GM12878 (cell line): ENCODE results near the gene DUSP22. TPM values are rescaled to one million over a fixed set of nuclear protein-coding genes. Genes with fewer than 3 reads are reported as not detected.
A peak's percentile ranks its signal among the peaks of the same experiment; 100 is the strongest.

Experiments used
- BCL3 ChIP-seq: IDR thresholded peaks from 2 replicates; pipeline ENCODE4 v1.6.1; 2011; ENCODE audit warnings: borderline replicate concordance, low read depth, mild to moderate bottlenecking, moderate library complexity, low read length; ENCODE audit not compliant: insufficient read depth, poor library complexity, severe bottlenecking
- BRCA1 ChIP-seq: IDR thresholded peaks from 2 replicates; pipeline ENCODE4 v1.6.1; 2011; ENCODE audit warnings: low read depth, low read length, improper control_type of control experiment
- CBFB ChIP-seq: IDR thresholded peaks from 2 replicates; pipeline ENCODE4 v1.6.1; 2016; ENCODE audit warnings: antibody characterized with exemption, low read depth
- CBX3 ChIP-seq: fragments of 200-600 bp; sonication (generic); IDR thresholded peaks from 2 replicates; pipeline ENCODE4 v1.6.1; 2016; ENCODE audit warnings: low read depth, borderline replicate concordance
- CEBPB ChIP-seq, 2 experiments: fragments of 150-350 bp in 1 of 2; IDR thresholded peaks; 2 replicates each; pipeline ENCODE4 v1.6.1; 2012 to 2014; ENCODE audit warnings: low read depth in 2 of 2, low read length in 2 of 2, borderline replicate concordance in 1 of 2, inconsistent platforms in 1 of 2
- CHD4 ChIP-seq: fragments of 200-600 bp; sonication (generic); IDR thresholded peaks from 2 replicates; pipeline ENCODE4 v1.6.1; 2016; ENCODE audit warnings: mild to moderate bottlenecking
- EZH2 ChIP-seq: IDR thresholded peaks from 2 replicates; pipeline ENCODE4 v1.6.1; 2012; ENCODE audit warnings: low read depth, mild to moderate bottlenecking, control low read depth, inconsistent platforms, low read length, borderline replicate concordance; ENCODE audit not compliant: control insufficient read depth
- FOXM1 ChIP-seq: IDR thresholded peaks from 2 replicates; pipeline ENCODE4 v1.6.1; 2012; ENCODE audit warnings: low read depth, mild to moderate bottlenecking, inconsistent platforms, low read length, moderate library complexity
- HDAC6 ChIP-seq: fragments of 200-600 bp; sonication (generic); IDR thresholded peaks from one replicate; pipeline ENCODE4 v1.8.0; 2017; ENCODE audit warnings: antibody characterized with exemption; ENCODE audit not compliant: unreplicated experiment
- HSF1 ChIP-seq: fragments of 150-350 bp; IDR thresholded peaks from 2 replicates; pipeline ENCODE4 v1.6.1; 2014; ENCODE audit warnings: mild to moderate bottlenecking, low read depth, low read length
- IKZF2 ChIP-seq, 2 experiments: fragments of 450-650 bp; IDR thresholded peaks; 2 replicates each; pipeline ENCODE4 v1.6.1; 2017; ENCODE audit warnings: mild to moderate bottlenecking in 2 of 2, moderate library complexity in 2 of 2
- JUND ChIP-seq: IDR thresholded peaks from 2 replicates; pipeline ENCODE4 v1.6.1; 2012; ENCODE audit warnings: low read depth, mild to moderate bottlenecking, low read length, improper control_type of control experiment, moderate library complexity
- MEF2A ChIP-seq: IDR thresholded peaks from 2 replicates; pipeline ENCODE4 v1.6.1; 2011; ENCODE audit warnings: low read depth, mild to moderate bottlenecking, low read length, moderate library complexity; ENCODE audit not compliant: insufficient read depth
- MLLT1 ChIP-seq: fragments of 450-650 bp; IDR thresholded peaks from 2 replicates; pipeline ENCODE4 v1.6.1; 2016; ENCODE audit warnings: mild to moderate bottlenecking
- MYB ChIP-seq: fragments of 150-350 bp; IDR thresholded peaks from 2 replicates; pipeline ENCODE4 v1.6.1; 2014; ENCODE audit warnings: mild to moderate bottlenecking, low read depth, low read length, borderline replicate concordance
- NFXL1 ChIP-seq: fragments of 450-650 bp; IDR thresholded peaks from 2 replicates; pipeline ENCODE4 v1.6.1; 2017; ENCODE audit warnings: antibody characterized with exemption, mild to moderate bottlenecking, borderline replicate concordance
- PAX5 ChIP-seq: IDR thresholded peaks from 2 replicates; pipeline ENCODE4 v1.6.1; 2011; ENCODE audit warnings: low read depth, low read length, borderline replicate concordance
- PML ChIP-seq: IDR thresholded peaks from 2 replicates; pipeline ENCODE4 v1.6.1; 2012; ENCODE audit warnings: low read length, inconsistent platforms
- POLR2AphosphoS2 ChIP-seq: IDR thresholded peaks from 2 replicates; pipeline ENCODE4 v1.6.1; 2011; ENCODE audit warnings: low read depth, mild to moderate bottlenecking, low read length, improper control_type of control experiment, moderate library complexity
- RB1 ChIP-seq: fragments of 450-650 bp; formaldehyde crosslinking; IDR thresholded peaks from 2 replicates; pipeline ENCODE4 v1.6.1; 2017; ENCODE audit warnings: mild to moderate bottlenecking, borderline replicate concordance
- RCOR1 ChIP-seq: conservative IDR thresholded peaks from 2 replicates; pipeline ENCODE4 v1.6.1; 2012; ENCODE audit warnings: low read depth, low read length, improper control_type of control experiment
- RFX5 ChIP-seq: IDR thresholded peaks from 2 replicates; pipeline ENCODE4 v1.6.1; 2011; ENCODE audit warnings: low read depth, low read length, improper control_type of control experiment
- SIN3A ChIP-seq: IDR thresholded peaks from 2 replicates; pipeline ENCODE4 v1.6.1; 2012; ENCODE audit warnings: low read depth, low read length, improper control_type of control experiment
- SMAD5 ChIP-seq: IDR thresholded peaks from 2 replicates; pipeline ENCODE4 v1.6.1; 2016; ENCODE audit warnings: antibody characterized with exemption, low read depth
- STAT3 ChIP-seq: IDR thresholded peaks from 2 replicates; pipeline ENCODE4 v1.6.1; 2011; ENCODE audit warnings: low read depth, low read length, improper control_type of control experiment
- ZNF217 ChIP-seq: fragments of 450-650 bp; IDR thresholded peaks from 2 replicates; pipeline ENCODE4 v1.6.1; 2017; ENCODE audit warnings: antibody characterized with exemption, mild to moderate bottlenecking
- polyA plus RNA-seq, 11 experiments: library from polyadenylated mRNA; depleted of rRNA in 4 of 11; unstranded in 6 of 11; stranded (reverse) in 5 of 11; fragments of >200 nt; fragmentation: Nextera tagmentation in 4 of 11; fragmentation: Illumina TruSeq in 1 of 11; extraction: Ambion mirVana in 4 of 11; extraction: Trizol in 1 of 11; gene quantifications; 1 replicate in 1 of 11; 2 replicates in 10 of 11; pipeline versions ENCODE4 v1.2.1 to v1.2.3, GENCODE V29; 2011 to 2016; ENCODE audit warnings: inconsistent platforms in 2 of 11, missing spikeins in 2 of 11, low read depth in 1 of 11
- total RNA-seq, 4 experiments: library from RNA; depleted of rRNA in 3 of 4; stranded (reverse); fragments of >200 nt in 3 of 4; fragmentation: Illumina TruSeq in 1 of 4; extraction: Trizol in 1 of 4; gene quantifications; 2 replicates each; pipeline versions ENCODE4 v1.2.1 to v1.2.3, GENCODE V29; 2013 to 2021

The DUSP22 gene
- total and polyA plus RNA-seq, 10 of the 15 experiments (the other 5 are each of a cell fraction or from before 2014, with no cell fraction given): 78.9 to 156 (median 107) TPM

- TF ChIP-seq IKZF2 (IDR thresholded peaks at IDR 0.05) (no peak), BCL3 (peak; percentile 37), ZNF217 (no peak), POLR2AphosphoS2 (peak; percentile 99), HDAC6 (no peak), BRCA1 (no peak), HSF1 (no peak), CEBPB (IDR thresholded peaks at IDR 0.05; ENCODE audit: borderline replicate concordance in 1 of 2, low read depth in 2 of 2, low read length in 2 of 2) (no peak), EZH2 (no peak), MLLT1 (peak; percentile 97), FOXM1 (no peak), SIN3A (peak; percentile 86), NFXL1 (no peak), MYB (0 out of 2 replicates have a peak, but pooled peaks have one; percentile 41), RB1 (no peak), CBX3 (no peak), MEF2A (no peak), RCOR1 (no peak), PAX5 (no peak; the same call in 1 of the 2 replicates), STAT3 (no peak), JUND (no peak), CHD4 (no peak), SMAD5 (peak; percentile 99), CBFB (peak; percentile 98), PML (peak; percentile 99), RFX5 (no peak)
These were observed 99.5 kb downstream of the DUSP22 start, which contains the start of gene IRF4 (continued) for GRCh38 chr6:391559-392440.
